ENCODE data around the gene BRD3OS. TPM values are rescaled to one million over a fixed set of nuclear protein-coding genes. Genes with fewer than 3 reads are reported as not detected.

BRD3OS gene
- total RNA-seq, 1 donor = 3.6 TPM

DNA sequence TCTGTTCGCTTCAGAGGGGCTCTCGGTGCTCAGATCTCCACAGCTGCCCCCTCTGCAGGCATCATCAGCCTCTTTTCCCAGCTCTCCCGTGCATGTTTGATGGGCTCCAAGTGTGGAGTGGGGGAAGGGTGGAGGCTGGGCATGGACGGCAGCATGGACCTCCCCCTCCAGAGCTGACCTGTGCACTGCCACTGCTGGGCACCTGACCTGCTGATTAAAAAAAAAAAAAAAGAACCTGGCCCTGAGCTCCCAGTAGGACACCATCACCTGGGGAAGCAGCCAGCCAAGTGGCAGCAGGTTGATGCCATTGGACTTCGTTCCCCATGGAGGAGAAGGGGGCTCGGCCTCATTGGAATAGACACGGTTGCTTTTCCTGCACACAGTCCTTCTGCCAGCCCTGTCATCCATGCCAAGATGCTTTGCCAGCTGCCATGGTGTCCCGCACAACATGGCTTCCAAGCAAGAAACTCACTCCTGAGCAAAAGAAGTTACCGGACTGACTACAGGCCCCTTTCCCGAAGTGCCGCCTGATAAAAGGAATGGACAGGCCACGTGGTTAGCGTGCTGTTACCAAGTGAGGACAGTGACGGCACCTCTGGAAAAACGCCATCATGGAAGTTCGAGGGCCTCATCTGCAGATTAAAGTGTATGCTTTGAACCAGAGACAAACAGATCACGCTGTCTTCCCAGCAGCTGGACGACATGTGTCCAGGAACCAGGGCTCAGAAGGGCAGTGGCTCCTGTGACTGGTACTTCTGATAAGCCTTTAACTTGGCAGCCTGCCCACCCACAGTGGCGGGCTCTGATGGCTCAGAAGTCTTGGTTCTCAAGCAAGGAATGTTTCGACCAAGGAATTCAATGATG, 14.7 kb upstream of the BRD3OS start:
- no peak overlapping the region for H3K4me3 ChIP-seq (ENCODE audit: low read length)
- no peaks in the 10 kb centered on the region for H3K4me1 ChIP-seq (ENCODE audit: insufficient read depth, low read length)
- H3K9me3 ChIP-seq (ENCODE audit: low read depth, low read length) = no peaks in the 10 kb centered on the region
- no peaks in the 10 kb centered on the region for H3K27me3 ChIP-seq (ENCODE audit: insufficient read depth, low read length)

DNA sequence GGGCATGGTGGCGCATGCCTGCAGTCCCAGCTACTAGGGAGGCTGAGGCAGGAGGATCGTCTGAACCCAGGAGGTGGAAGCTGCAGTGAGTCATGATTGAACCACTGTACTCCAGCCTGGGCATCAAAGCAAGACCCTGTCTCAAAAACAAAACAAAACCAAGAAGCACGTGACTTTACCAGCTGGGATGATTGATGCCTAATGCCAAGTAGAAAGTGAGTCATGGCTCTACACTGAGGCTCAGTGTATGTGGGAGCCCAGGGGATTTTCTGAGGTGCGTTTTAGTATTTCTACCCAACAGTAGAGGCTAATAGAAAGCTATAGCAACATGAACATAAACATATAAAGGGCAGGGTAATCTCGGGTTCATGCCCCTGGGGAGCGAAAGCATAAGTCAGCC, 13.9 kb upstream of the BRD3OS start:
- Histone ChIP-seq H3K4me1 (ENCODE audit: insufficient read depth, low read length) (no peaks in the 10 kb centered on the region), H3K9me3 (ENCODE audit: low read depth, low read length) (no peaks in the 10 kb centered on the region), H3K27me3 (ENCODE audit: insufficient read depth, low read length) (no peaks in the 10 kb centered on the region), H3K4me3 (ENCODE audit: low read length) (no peak overlapping the region)

DNA sequence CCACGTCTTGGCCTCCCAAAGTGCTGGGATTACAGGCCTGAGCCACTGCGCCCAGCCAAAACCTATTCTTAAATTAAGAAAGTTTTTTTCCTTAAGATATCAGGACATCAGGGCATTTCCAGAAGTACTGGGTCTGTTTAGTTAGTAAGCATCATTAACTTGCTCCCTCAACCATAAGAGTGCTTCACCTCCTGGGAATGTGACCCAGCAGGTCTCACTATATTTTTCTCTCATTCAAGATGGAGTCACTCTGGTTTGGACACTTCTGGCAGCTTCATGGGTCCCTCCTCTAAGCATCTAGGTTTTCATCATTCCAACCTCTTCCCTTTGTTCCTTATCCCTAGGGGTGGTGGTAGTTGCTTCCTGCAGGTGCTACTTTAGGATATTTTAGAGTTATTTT, 10.3 kb upstream of the BRD3OS start:
- no peaks in the 10 kb centered on the region for H3K27me3 ChIP-seq (ENCODE audit: insufficient read depth, low read length)
- H3K9me3 ChIP-seq (ENCODE audit: low read depth, low read length) = no peaks in the 10 kb centered on the region
- H3K4me3 ChIP-seq (ENCODE audit: low read length) = no peak overlapping the region
- no peaks in the 10 kb centered on the region for H3K4me1 ChIP-seq (ENCODE audit: insufficient read depth, low read length)

DNA sequence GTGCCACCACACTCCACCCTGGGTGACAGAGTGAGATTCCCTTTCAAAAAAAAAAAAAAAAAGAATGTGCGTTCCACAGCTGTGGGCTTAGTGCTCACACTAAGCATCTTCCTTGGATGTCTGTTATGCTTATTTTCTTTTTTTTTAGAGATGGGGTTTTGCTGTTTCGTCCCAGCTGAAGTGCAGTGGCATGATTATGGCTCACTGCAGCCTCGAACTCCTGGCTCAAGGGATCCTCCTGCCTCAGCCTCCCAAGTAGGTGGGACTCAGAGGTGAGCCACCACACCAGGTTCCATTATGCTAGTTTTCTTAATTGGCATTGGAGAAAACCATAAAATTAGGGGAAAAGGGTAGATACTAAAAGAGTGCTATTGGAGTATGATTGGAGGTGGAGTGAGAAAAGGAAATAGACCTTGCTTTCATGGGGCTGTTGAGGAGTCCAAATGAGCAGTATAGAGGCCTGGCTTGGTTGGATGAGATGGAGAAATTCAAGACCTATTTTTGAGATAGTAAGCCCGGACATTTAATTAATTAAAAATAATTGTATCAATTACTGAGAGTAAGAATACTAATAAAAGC, 978 bp upstream of the BRD3OS start:
- Histone ChIP-seq H3K4me3 (ENCODE audit: low read length) (no peak overlapping the region), H3K4me1 (ENCODE audit: insufficient read depth, low read length) (peaks cover 15% of the 10 kb centered on the region), H3K27me3 (ENCODE audit: insufficient read depth, low read length) (no peaks in the 10 kb centered on the region), H3K9me3 (ENCODE audit: low read depth, low read length) (no peaks in the 10 kb centered on the region)

DNA sequence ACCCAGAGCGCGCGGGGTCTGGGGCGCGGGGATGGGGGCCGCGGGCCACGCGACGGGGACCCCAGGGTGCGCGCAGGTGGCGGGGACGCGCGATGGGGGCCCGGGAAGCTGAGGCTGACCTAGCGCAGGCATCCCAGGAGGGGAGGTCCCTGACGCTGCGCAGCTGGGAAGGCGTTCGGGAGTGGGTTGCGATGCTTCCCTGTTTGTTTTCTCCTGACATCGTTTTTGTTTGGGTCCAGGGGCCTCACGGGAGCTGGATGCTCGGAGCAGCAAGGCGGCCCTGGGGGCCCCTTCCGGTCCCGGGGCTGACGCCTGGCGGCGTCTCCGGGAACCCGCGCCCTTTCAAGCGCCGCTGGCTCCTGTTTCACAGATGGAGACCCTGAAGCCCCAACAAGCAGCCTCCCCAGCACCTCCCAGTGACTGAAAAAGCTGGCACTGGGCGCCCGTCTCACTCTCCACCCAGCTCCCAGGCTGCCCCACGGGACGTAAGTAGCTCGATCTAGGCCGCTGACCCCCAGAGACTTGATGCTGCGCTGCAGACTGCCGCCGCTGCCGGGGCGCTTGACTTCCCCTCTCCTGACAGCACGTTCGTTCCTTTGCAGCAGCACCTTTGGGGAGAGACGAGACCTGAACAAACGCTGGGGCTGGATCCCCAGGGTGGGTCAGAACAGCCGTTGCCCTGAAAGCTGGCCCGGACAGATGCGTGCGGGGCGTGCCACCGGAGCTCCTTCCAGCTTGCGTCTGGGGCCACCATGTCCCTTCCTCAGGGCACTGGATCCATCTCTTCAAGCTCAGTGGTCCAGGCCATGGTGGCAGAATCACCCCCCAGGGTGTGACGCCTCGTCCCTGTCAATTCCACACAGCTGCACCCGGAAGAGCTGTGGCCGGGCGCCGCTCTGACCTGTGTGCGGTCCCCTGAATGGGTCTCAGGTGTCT, 593 bp downstream of the BRD3OS start:
- Histone ChIP-seq H3K9me3 (ENCODE audit: low read depth, low read length) (no peaks in the 10 kb centered on the region), H3K27me3 (ENCODE audit: insufficient read depth, low read length) (no peaks in the 10 kb centered on the region), H3K4me1 (ENCODE audit: insufficient read depth, low read length) (peaks cover 15% of the 10 kb centered on the region), H3K4me3 (ENCODE audit: low read length) (peak overlapping the region; percentile 52)

DNA sequence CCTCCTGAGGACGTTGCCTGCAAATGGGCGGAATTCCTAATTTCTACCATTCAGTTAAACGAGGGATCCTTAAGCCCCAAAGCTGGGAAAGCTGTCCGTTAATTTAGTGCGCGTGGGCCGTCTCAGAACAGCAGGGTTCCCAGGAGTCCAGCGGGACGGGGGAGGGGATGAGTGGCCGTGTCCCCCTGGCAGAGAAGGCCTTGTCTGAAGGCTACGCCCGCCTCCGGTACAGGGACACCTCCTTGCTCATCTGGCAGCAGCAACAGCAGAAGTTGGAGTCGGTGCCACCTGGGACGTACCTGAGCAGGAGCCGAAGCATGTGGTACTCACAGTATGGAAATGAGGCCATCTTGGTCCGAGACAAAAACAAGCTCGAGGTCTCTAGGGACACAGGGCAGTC, 1.3 kb downstream of the BRD3OS start:
- H3K4me1 ChIP-seq (ENCODE audit: insufficient read depth, low read length) = peaks cover 15% of the 10 kb centered on the region
- no peak overlapping the region for H3K4me3 ChIP-seq (ENCODE audit: low read length)
- no peaks in the 10 kb centered on the region for H3K9me3 ChIP-seq (ENCODE audit: low read depth, low read length)
- no peaks in the 10 kb centered on the region for H3K27me3 ChIP-seq (ENCODE audit: insufficient read depth, low read length)

DNA sequence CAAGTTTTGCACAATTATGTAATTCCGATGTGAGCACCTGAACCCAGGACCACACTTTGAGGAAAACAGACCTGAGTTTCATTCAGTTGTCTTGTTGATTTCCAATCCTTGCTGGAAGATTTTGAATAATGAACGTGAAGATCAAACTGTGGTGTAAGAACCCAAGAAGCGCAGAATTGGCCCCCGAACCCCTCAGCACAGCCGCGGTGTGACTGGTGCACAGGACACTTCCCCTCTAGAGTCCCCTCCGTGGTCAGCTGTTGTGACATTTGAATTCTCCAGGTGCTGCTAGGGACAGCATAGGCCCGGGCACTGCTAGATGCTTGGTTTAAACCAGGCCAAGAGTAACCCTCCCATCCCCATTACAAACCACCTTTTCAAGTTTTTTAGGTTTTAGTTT, 1.7 kb downstream of the BRD3OS start:
- no peaks in the 10 kb centered on the region for H3K9me3 ChIP-seq (ENCODE audit: low read depth, low read length)

DNA sequence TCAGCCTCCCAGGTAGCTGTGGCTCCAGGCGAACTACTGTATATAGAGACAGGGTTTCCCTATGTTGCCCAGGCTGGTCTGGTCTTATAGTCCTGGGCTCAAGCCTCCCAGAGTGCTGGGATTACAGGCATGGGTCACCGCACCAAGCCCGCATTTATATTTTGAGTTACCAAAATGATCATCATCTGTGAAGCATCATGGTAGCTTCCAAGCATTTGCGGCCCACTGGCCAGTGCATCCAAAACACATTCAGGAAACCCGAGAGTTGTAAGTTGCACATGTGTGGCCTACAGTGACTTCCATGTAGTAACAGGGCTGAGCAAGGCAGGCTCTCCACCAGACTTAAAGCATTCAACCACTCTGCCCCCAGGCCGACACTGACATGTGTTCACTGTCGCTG, 2.3 kb downstream of the BRD3OS start:
- peaks cover 15% of the 10 kb centered on the region for H3K4me1 ChIP-seq (ENCODE audit: insufficient read depth, low read length)
- no peak overlapping the region for H3K4me3 ChIP-seq (ENCODE audit: low read length)
- H3K27me3 ChIP-seq (ENCODE audit: insufficient read depth, low read length) = no peaks in the 10 kb centered on the region
- H3K9me3 ChIP-seq (ENCODE audit: low read depth, low read length) = no peaks in the 10 kb centered on the region

More for the DNA sequence above, 1.7 kb downstream of the BRD3OS start:
- Histone ChIP-seq H3K4me3 (ENCODE audit: low read length) (no peak overlapping the region), H3K4me1 (ENCODE audit: insufficient read depth, low read length) (peaks cover 15% of the 10 kb centered on the region), H3K27me3 (ENCODE audit: insufficient read depth, low read length) (no peaks in the 10 kb centered on the region)

DNA sequence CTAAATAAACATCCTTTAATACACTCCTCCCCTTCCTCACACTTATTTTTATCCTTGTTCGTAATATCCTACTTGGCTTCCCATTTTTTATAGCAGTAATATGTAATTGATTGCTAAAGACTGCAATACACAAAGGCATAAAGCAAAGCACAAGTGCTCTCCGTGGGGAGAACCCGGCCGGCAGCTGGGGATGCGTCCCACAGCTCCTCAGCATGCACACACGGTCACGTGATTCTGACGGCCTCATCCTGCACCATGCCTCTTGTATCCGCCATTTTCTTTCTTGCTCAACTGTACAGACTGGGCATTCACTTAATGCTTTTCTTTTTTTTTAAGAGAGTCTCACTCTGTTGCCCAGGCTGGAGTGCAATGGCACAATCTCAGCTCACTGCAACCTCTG, 2.8 kb downstream of the BRD3OS start:
- H3K27me3 ChIP-seq (ENCODE audit: insufficient read depth, low read length) = no peaks in the 10 kb centered on the region
- H3K9me3 ChIP-seq (ENCODE audit: low read depth, low read length) = no peaks in the 10 kb centered on the region
- H3K4me1 ChIP-seq (ENCODE audit: insufficient read depth, low read length) = peaks cover 15% of the 10 kb centered on the region
- H3K4me3 ChIP-seq (ENCODE audit: low read length) = no peak overlapping the region

DNA sequence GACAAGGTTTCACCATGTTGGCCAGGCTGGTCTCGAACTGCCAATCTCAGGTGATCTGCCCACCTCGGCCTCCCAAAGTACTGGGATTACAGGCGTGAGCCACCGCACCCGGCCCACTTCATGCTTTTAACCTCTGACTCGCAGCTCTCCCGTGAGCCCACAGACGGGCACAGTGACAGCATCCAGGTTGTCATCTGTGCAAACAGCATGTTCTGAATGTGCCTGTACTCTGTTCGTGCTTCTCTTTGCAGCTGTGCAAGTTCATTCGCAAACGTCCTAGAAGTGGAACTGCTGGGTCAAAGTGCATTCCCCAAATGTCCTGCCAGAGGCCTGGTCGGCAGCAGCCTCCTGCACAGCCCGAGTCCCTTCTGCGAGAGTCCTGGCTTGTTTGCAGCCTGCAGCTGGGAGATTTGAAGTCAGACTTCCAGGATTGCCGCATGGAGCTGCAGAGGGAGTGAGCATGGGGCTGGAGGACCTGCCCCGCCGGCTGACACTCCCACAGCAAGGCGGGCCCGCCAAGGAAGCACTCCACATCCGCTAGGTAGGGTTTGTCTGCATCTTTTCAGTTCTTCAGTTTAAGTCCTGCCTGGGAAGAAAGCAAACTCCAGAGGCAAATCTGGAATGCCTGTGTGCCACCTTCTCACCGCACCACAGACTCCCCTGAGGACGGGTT, 3.4 kb downstream of the BRD3OS start:
- Histone ChIP-seq H3K9me3 (ENCODE audit: low read depth, low read length) (no peaks in the 10 kb centered on the region), H3K27me3 (ENCODE audit: insufficient read depth, low read length) (no peaks in the 10 kb centered on the region), H3K4me1 (ENCODE audit: insufficient read depth, low read length) (peaks cover 15% of the 10 kb centered on the region), H3K4me3 (ENCODE audit: low read length) (no peak overlapping the region)

DNA sequence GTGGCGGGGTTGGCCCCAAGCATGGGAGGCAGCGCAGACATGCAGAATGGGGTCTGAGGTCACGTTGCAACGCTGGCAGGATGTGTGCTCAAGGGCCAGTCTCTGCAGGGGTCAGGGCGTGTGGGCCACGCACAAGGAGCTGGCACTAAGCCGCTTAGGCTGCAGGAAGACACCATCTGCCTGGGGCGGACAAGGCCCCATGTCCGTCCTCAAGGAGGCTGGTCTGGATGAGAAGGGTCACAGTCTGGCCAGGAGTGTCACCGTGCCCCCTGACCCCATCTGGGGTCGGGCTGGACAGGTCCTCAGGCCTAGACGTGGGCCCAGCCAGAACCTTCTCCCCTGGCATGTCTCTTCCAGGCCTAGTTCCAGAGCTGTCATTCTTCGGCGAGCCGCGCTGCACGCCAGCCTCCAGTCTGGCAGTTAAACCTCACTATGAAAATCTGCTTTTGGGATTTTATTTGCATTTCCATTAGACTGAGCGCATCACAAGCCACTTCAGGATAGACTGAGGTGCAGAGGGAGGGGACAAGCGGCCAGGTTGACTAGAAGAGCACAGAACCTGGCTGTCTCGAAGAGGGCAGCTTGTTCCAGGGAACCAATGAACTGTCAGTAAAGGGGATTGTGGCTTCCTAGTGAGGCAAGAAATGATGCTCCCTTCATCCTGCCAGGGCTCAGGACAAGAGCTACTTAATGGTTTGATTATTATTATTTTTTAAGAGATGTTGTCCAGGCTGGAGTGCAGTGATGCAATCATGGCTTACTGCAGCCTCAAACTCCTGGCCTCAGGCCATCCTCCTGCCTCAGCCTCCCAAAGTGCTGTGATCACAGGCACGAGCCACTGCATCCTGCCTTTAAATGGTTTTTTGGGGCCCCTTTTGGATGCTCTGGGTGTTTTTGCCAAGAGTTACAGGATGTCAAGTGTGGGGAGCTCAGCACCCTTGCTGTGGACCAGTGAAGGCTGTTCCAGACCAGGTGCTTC, 4.3 kb downstream of the BRD3OS start:
- Histone ChIP-seq H3K9me3 (ENCODE audit: low read depth, low read length) (no peaks in the 10 kb centered on the region), H3K27me3 (ENCODE audit: insufficient read depth, low read length) (no peaks in the 10 kb centered on the region), H3K4me3 (ENCODE audit: low read length) (no peak overlapping the region), H3K4me1 (ENCODE audit: insufficient read depth, low read length) (peaks cover 15% of the 10 kb centered on the region)

DNA sequence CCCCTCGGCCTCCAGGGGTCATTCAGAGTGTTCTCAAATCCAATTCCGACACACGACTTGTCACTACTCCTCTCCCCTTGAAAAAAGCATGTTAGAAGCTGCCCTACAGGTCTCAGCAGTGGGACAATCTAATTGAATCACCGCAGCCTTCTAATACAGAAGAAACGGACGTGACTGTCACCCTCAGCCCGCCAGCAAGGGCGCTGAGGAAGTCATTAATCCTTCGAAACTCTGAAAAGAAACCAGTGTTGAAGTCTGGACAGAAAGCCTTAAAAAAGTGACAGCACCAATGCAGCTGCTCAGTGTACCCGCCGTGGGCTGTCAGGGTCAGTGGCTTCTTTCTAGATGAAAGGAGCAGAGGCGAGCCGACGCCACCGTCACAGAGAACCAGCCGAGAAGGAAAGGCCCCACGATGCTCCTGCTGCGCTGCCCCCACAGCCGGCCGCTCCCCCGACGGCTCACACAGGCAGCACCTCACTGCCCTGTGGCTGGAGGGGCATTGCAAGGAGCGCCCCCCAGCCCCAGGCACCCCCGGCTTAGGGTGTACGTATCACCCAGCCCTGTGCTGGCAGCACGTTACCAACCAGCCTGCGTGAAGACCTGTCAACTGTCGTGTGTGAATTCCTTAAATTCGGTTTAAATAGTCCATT, 5.7 kb downstream of the BRD3OS start:
- H3K9me3 ChIP-seq (ENCODE audit: low read depth, low read length) = no peaks in the 10 kb centered on the region
- no peaks in the 10 kb centered on the region for H3K27me3 ChIP-seq (ENCODE audit: insufficient read depth, low read length)
- peaks cover 7% of the 10 kb centered on the region for H3K4me1 ChIP-seq (ENCODE audit: insufficient read depth, low read length)
- H3K4me3 ChIP-seq (ENCODE audit: low read length) = no peak overlapping the region

DNA sequence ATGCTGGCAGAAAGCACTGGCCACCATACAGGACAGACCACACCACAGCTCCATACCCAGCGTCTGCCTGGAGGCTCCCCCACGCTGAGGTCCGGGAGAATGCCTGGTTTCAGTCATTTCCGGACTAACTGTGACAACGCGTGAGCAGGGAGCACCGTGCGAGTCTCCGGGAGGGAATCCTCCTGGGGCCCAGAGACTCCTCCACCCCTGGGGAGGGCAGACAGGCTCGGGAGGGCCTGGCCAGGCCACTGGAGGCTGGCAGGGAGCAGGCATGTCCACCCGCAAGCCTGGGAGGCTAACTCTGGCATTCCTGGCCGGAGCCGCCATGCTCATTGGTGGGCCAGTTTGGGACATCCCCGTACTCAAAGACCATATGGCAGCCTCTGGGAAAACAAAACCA, 6.5 kb downstream of the BRD3OS start:
- Histone ChIP-seq H3K4me3 (ENCODE audit: low read length) (no peak overlapping the region), H3K27me3 (ENCODE audit: insufficient read depth, low read length) (no peaks in the 10 kb centered on the region), H3K4me1 (ENCODE audit: insufficient read depth, low read length) (no peaks in the 10 kb centered on the region), H3K9me3 (ENCODE audit: low read depth, low read length) (no peaks in the 10 kb centered on the region)
